ENCODE data around the gene KLHL3.

The KLHL3 gene

DNA sequence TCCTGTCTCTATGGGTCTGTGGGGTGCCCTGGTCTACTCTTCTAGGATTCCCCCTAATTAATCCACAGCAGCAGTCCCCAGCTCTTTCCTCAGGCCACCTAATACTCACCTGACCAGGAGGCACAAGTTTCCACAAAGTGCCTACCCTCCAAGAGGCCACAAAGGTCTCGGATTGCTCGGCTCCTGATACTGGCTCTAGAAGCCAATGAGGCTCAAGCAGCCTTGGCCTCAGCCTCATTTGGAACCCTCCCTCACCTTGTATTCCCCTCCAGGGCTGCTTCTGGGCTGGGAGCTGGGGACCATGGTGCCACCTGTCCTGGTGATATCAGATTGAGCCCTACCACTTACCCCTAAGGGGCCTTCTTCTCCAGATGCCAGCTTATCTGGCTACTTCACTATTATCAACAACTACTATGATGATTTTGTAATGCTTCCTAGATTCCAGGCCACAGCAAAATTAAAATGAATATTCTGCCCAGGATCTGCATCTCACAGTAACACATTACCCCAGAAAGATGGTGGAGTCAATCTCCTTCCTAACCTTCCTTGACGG lies 133.1 kb downstream of the KLHL3 start:
- Histone ChIP-seq H3K27me3 (no peaks in the 10 kb centered on the region), H3K9me3 (no peaks in the 10 kb centered on the region), H3K4me3 (ENCODE audit: low read depth, low read length) (no peak overlapping the region), H3K36me3 (no peaks in the 10 kb centered on the region), H3K4me1 (peaks cover 19% of the 10 kb centered on the region)
- peak; percentile 48 for DNase-seq
- TF ChIP-seq CTCF (IDR thresholded peaks at IDR 0.05; ENCODE audit: low read depth, low read length) = no peak

GRCh38 chr5:137600721-137601360 lies 135.0 kb downstream of the KLHL3 start:
- DNase-seq = no peak
- Histone ChIP-seq H3K4me1 (peaks cover 32% of the 10 kb centered on the region), H3K27me3 (no peaks in the 10 kb centered on the region), H3K4me3 (ENCODE audit: low read depth, low read length) (no peak overlapping the region), H3K36me3 (no peaks in the 10 kb centered on the region), H3K9me3 (no peaks in the 10 kb centered on the region)
- TF ChIP-seq CTCF (IDR thresholded peaks at IDR 0.05; ENCODE audit: low read depth, low read length) = no peak

DNA sequence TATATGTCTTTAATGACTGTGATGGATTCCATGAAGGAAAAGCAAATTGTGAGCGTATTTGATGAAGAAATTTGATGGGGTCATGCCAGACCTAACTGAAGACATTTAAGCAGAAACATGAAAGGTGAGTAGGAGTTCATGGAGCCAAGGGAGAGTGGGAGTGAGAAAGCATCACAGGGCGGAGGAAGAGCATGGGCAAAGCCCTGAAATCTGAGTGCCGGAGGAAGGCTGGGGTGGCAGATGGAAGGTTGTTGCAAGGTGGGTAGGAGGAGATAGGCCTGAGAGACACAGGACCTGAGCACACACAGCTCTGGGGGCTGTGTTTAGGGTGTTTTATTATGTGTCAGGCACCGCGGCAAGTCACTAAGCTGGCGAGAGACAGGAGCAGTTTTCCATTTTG lies 136.4 kb downstream of the KLHL3 start:
- no peak for TF ChIP-seq CTCF (IDR thresholded peaks at IDR 0.05; ENCODE audit: low read depth, low read length)
- Histone ChIP-seq H3K4me1 (peaks cover 41% of the 10 kb centered on the region), H3K9me3 (no peaks in the 10 kb centered on the region), H3K36me3 (no peaks in the 10 kb centered on the region), H3K4me3 (ENCODE audit: low read depth, low read length) (no peak overlapping the region), H3K27me3 (no peaks in the 10 kb centered on the region)
- no peak for DNase-seq

DNA sequence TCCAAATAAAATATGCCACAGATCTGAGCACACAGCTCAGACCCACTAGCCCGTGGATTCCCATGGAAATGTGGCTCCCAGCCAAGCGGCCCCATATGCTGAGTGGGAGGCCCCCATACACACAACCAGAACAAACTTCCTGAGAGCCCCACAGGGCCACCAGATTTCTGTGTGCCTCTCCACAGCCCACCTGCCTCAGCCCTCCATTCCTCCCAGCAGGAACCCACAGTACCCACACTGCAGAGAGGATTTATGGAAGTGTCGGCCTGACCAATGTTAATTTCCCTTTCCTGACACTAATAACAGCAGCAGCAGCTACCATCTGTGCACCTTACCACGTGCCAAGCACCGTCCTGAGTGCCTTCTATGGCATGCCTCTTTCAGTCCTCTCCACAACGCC lies 137.5 kb downstream of the KLHL3 start:
- DNase-seq = no peak
- no peak for TF ChIP-seq CTCF (IDR thresholded peaks at IDR 0.05; ENCODE audit: low read depth, low read length)
- H3K27me3 ChIP-seq = no peaks in the 10 kb centered on the region
- H3K9me3 ChIP-seq = no peaks in the 10 kb centered on the region
- H3K36me3 ChIP-seq = no peaks in the 10 kb centered on the region
- H3K4me3 ChIP-seq (ENCODE audit: low read depth, low read length) = no peak overlapping the region
- peaks cover 36% of the 10 kb centered on the region for H3K4me1 ChIP-seq

- TF ChIP-seq CTCF (IDR thresholded peaks at IDR 0.05; ENCODE audit: low read depth, low read length) = no peak
- DNase-seq = no peak
- H3K27me3 ChIP-seq = no peaks in the 10 kb centered on the region
Observed at GRCh38 chr5:137596941-137597340, 138.9 kb downstream of the KLHL3 start.

DNA sequence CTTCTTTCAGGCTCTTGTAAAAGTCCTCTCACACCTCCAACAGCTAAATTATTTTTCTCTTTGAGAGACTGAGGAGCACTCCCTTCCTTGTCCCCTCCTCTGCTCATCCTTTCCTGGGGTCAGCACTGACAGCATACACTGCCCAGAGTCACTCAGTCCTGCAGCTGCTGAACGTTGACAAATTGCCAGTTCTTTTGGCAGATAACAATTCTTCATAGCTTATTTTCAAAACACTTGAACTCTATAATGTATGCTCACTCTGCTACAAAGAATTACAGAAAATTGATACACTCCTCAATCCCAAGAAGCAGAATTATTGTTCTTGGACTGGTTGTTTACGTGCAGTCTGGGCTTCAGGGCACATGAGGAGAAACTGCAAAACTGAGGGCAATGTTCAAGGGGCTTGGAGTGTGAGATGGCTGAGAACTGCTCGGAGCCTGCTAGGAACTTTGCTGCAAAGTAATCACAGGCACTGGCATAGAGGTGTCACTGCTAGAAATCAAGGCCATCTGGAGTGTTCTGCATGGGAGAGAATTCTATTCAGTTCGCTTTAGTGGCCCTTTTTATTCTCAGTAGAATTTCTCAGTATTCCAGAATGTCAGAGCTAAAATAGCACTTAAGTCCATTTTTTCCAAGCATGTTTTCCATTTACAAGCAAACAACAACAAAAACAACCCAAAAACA lies 140.4 kb downstream of the KLHL3 start:
- Histone ChIP-seq H3K4me1 (peaks cover 22% of the 10 kb centered on the region), H3K4me3 (ENCODE audit: low read depth, low read length) (no peak overlapping the region), H3K36me3 (no peaks in the 10 kb centered on the region), H3K9me3 (no peaks in the 10 kb centered on the region; the same call in 1 of the 2 replicates), H3K27me3 (no peaks in the 10 kb centered on the region)
- peak; percentile 43 for DNase-seq
- TF ChIP-seq CTCF (IDR thresholded peaks at IDR 0.05; ENCODE audit: low read depth, low read length) = no peak

More at GRCh38 chr5:137596941-137597340, 138.9 kb downstream of the KLHL3 start:
- no peaks in the 10 kb centered on the region for H3K36me3 ChIP-seq
- H3K4me3 ChIP-seq (ENCODE audit: low read depth, low read length) = no peak overlapping the region
- H3K9me3 ChIP-seq = no peaks in the 10 kb centered on the region; the same call in 1 of the 2 replicates
- peaks cover 22% of the 10 kb centered on the region for H3K4me1 ChIP-seq
